ENCODE measurements around the gene LHFPL6.
A peak's percentile ranks its signal among the peaks of the same experiment; 100 is the strongest.

LHFPL6 gene

GRCh38 chr13:39602614-39603366 is at the start of gene LHFPL6:
TSS of gene LHFPL6 (minus strand) at chr13:39603193.
- DNase-seq (ENCODE audit: low read depth) = peak; percentile 89

- no peak for DNase-seq (ENCODE audit: low read depth)
Measured at GRCh38 chr13:39646122-39646521, 43.1 kb upstream of the LHFPL6 start.

- DNase-seq (ENCODE audit: low read depth) = no peak
Measured at GRCh38 chr13:39641645-39642044, 38.7 kb upstream of the LHFPL6 start.

- DNase-seq (ENCODE audit: low read depth) = no peak
Measured at GRCh38 chr13:39637890-39638289, 34.9 kb upstream of the LHFPL6 start.

GRCh38 chr13:39635564-39635963 is 32.6 kb upstream of the LHFPL6 start:
- no peak for DNase-seq (ENCODE audit: low read depth)

- DNase-seq (ENCODE audit: low read depth) = no peak
Measured at GRCh38 chr13:39632994-39633393, 30.0 kb upstream of the LHFPL6 start.

GRCh38 chr13:39631307-39631706 is 28.3 kb upstream of the LHFPL6 start:
- no peak for DNase-seq (ENCODE audit: low read depth)

- DNase-seq (ENCODE audit: low read depth) = no peak
Measured at GRCh38 chr13:39623466-39623865, 20.5 kb upstream of the LHFPL6 start.

GRCh38 chr13:39618561-39618960 is 15.6 kb upstream of the LHFPL6 start:
- no peak for DNase-seq (ENCODE audit: low read depth)

- DNase-seq (ENCODE audit: low read depth) = peak; percentile 74
Measured at GRCh38 chr13:39616087-39616694, 13.2 kb upstream of the LHFPL6 start.

- DNase-seq (ENCODE audit: low read depth) = peak; percentile 80
Measured at GRCh38 chr13:39612023-39612637, 9.1 kb upstream of the LHFPL6 start.

- DNase-seq (ENCODE audit: low read depth) = no peak
Measured at GRCh38 chr13:39607876-39608275, 4.9 kb upstream of the LHFPL6 start.

- no peak for DNase-seq (ENCODE audit: low read depth)
Measured at GRCh38 chr13:39605677-39606320, 2.8 kb upstream of the LHFPL6 start.

GRCh38 chr13:39604756-39605155 is 1.8 kb upstream of the LHFPL6 start:
- DNase-seq (ENCODE audit: low read depth) = no peak

- DNase-seq (ENCODE audit: low read depth) = peak; percentile 70
Measured at GRCh38 chr13:39603424-39603947, 493 bp upstream of the LHFPL6 start.

GRCh38 chr13:39602277-39602613 is 748 bp downstream of the LHFPL6 start:
- no peak for DNase-seq (ENCODE audit: low read depth)

- DNase-seq (ENCODE audit: low read depth) = no peak
Measured at GRCh38 chr13:39601636-39602035, 1.4 kb downstream of the LHFPL6 start.

GRCh38 chr13:39600766-39601165 is 2.2 kb downstream of the LHFPL6 start:
- DNase-seq (ENCODE audit: low read depth) = peak; percentile 24

GRCh38 chr13:39599842-39600241 is 3.2 kb downstream of the LHFPL6 start:
- no peak for DNase-seq (ENCODE audit: low read depth)

- DNase-seq (ENCODE audit: low read depth) = no peak
Measured at GRCh38 chr13:39599012-39599411, 4.0 kb downstream of the LHFPL6 start.

- DNase-seq (ENCODE audit: low read depth) = peak; percentile 30
Measured at GRCh38 chr13:39597838-39598237, 5.2 kb downstream of the LHFPL6 start.

GRCh38 chr13:39596685-39597084 is 6.3 kb downstream of the LHFPL6 start:
- DNase-seq (ENCODE audit: low read depth) = no peak

GRCh38 chr13:39596176-39596575 is 6.8 kb downstream of the LHFPL6 start:
- DNase-seq (ENCODE audit: low read depth) = no peak
